ENCODE measurements around the gene SMCO3.

- TF ChIP-seq CEBPB (IDR thresholded peaks at IDR 0.05), result no peak
- TF ChIP-seq REST (IDR thresholded peaks at IDR 0.05; ENCODE audit: low read depth), result no peak
- no peak for TF ChIP-seq TAF1 (IDR thresholded peaks at IDR 0.05; ENCODE audit: low read depth)
- TF ChIP-seq EP300 (IDR thresholded peaks at IDR 0.05; ENCODE audit: borderline replicate concordance), result no peak
- TF ChIP-seq FOXM1 (IDR thresholded peaks at IDR 0.05; ENCODE audit: borderline replicate concordance, low read depth), result no peak
- peak; percentile 95 for TF ChIP-seq RAD21 (IDR thresholded peaks at IDR 0.05; ENCODE audit: low read depth)
- no peak for TF ChIP-seq MAX (IDR thresholded peaks at IDR 0.05)
- TF ChIP-seq TCF12 (IDR thresholded peaks at IDR 0.05; ENCODE audit: low read depth), result no peak
- TF ChIP-seq YY1 (IDR thresholded peaks at IDR 0.05; ENCODE audit: low read depth), result no peak
- TF ChIP-seq NFIC (IDR thresholded peaks at IDR 0.05), result no peak
- no peak for TF ChIP-seq TEAD4 (IDR thresholded peaks at IDR 0.05)
- TF ChIP-seq USF1 (IDR thresholded peaks at IDR 0.05), result no peak
Observed at GRCh38 chr12:14845350-14845750, 31.4 kb upstream of the SMCO3 start.

All from Ishikawa (cell line).